SK-N-MC (cell line): Measurements from ENCODE around the gene PCDH15.

Source experiments
- EZH2 ChIP-seq: fragments of 200-600 bp; sonication (generic); IDR thresholded peaks from one replicate; pipeline ENCODE4 v1.6.1; 2017; ENCODE audit warnings: antibody characterized with exemption
- FOXP2 ChIP-seq: optimal IDR thresholded peaks from 2 replicates; pipeline ENCODE3; 2011; ENCODE audit warnings: mild to moderate bottlenecking, moderate library complexity; ENCODE audit not compliant: insufficient read depth; ENCODE audit errors: extremely low read length, control extremely low read depth
- POLR2AphosphoS5 ChIP-seq: IDR thresholded peaks from 2 replicates; pipeline ENCODE4 v1.6.1; 2012; ENCODE audit warnings: mild to moderate bottlenecking, low read depth, low read length, borderline replicate concordance

DNA sequence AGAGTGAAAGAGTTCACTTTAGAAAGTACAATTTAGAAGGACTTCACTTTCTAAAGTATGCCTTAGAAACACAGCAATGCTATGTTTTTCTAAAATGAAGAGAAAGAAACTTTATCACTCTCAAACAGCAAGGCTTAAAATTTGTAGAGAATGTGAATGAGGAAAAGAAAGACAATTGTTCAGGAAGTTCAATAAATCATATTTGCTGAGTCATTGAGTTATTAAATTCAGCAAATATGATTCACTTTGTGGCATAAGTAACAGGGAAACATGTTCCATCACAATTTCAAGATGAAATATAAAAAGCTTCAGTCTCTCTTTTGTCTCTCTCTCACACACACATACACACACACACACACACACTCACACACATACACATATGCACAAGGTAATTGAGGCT lies 187.9 kb downstream of the PCDH15 start:
- TF ChIP-seq EZH2 (no peak), POLR2AphosphoS5 (no peak), FOXP2 (no peak)
